HG03571 (cell line): ENCODE data around the gene FHL5.
"Not testable (repeated sequence)": the region's sequence is repeated elsewhere in the genome, so short reads cannot be mapped to it uniquely, and the experiment has no call there.

ENCODE experiments used
- ATAC-seq: cut with Tn5 transposase; IDR thresholded peaks from one replicate; pipeline ENCODE4 v1.9.1; 2021; ENCODE audit not compliant: unreplicated experiment

FHL5 gene

GRCh38 chr6:96562886-96563285, at the start of gene FHL5:
FHL5 (plus strand) TSS chr6:96563128; CDS start chr6:96603614, 40,486 bp downstream.
- ATAC-seq, result no peak

- ATAC-seq, result no peak
These were observed 42.5 kb upstream of the FHL5 start for GRCh38 chr6:96520171-96521115.

GRCh38 chr6:96521306-96521643, 41.7 kb upstream of the FHL5 start:
- ATAC-seq, result no peak

- ATAC-seq, result peak; percentile 97
These were observed 41.1 kb upstream of the FHL5 start, which contains the start of gene UFL1 for GRCh38 chr6:96521644-96522464. UFL1 (plus strand) TSS chr6:96521806; CDS start chr6:96521874, 68 bp downstream.

GRCh38 chr6:96522465-96523009, 40.4 kb upstream of the FHL5 start:
- peak; percentile 22 for ATAC-seq

- no peak for ATAC-seq
These were observed 34.7 kb upstream of the FHL5 start for GRCh38 chr6:96528193-96528592.

GRCh38 chr6:96532399-96532798, 30.5 kb upstream of the FHL5 start:
- ATAC-seq, result no peak

- no peak for ATAC-seq
These were observed 25.2 kb upstream of the FHL5 start for GRCh38 chr6:96537726-96538125.

GRCh38 chr6:96542702-96543101, 20.2 kb upstream of the FHL5 start:
- no peak for ATAC-seq

- no peak for ATAC-seq
These were observed 17.0 kb upstream of the FHL5 start for GRCh38 chr6:96545882-96546281.

GRCh38 chr6:96547654-96548053, 15.3 kb upstream of the FHL5 start:
- no peak for ATAC-seq

GRCh38 chr6:96554558-96554957, 8.4 kb upstream of the FHL5 start:
- no peak for ATAC-seq

- not testable (repeated sequence) for ATAC-seq
These were observed 3.2 kb upstream of the FHL5 start for GRCh38 chr6:96559740-96560139.

GRCh38 chr6:96563853-96564252, 925 bp downstream of the FHL5 start:
- ATAC-seq, result no peak

GRCh38 chr6:96570053-96570452, 7.1 kb downstream of the FHL5 start:
- no peak for ATAC-seq

- no peak for ATAC-seq
These were observed 8.6 kb downstream of the FHL5 start for GRCh38 chr6:96571551-96571950.

GRCh38 chr6:96575359-96575758, 12.4 kb downstream of the FHL5 start:
- no peak for ATAC-seq

GRCh38 chr6:96576221-96576620, 13.3 kb downstream of the FHL5 start:
- ATAC-seq, result no peak

- no peak for ATAC-seq
These were observed 19.1 kb downstream of the FHL5 start for GRCh38 chr6:96582021-96582420.

GRCh38 chr6:96582436-96582835, 19.5 kb downstream of the FHL5 start:
- no peak for ATAC-seq

- ATAC-seq, result no peak
These were observed 41.5 kb downstream of the FHL5 start for GRCh38 chr6:96604420-96604819.

GRCh38 chr6:96608074-96608473, 45.1 kb downstream of the FHL5 start:
- no peak for ATAC-seq
